GM21529 (cell line): ENCODE data around the gene NADSYN1.

Source experiments
- ATAC-seq: cut with Tn5 transposase; IDR thresholded peaks from one replicate; pipeline ENCODE4 v1.9.1; 2021; ENCODE audit not compliant: unreplicated experiment

The NADSYN1 gene

GRCh38 chr11:71489311-71490043 is 36.5 kb downstream of the NADSYN1 start:
- peak; percentile 55 for ATAC-seq

- ATAC-seq = no peak
Measured at GRCh38 chr11:71490044-71490730, 37.2 kb downstream of the NADSYN1 start.

DNA sequence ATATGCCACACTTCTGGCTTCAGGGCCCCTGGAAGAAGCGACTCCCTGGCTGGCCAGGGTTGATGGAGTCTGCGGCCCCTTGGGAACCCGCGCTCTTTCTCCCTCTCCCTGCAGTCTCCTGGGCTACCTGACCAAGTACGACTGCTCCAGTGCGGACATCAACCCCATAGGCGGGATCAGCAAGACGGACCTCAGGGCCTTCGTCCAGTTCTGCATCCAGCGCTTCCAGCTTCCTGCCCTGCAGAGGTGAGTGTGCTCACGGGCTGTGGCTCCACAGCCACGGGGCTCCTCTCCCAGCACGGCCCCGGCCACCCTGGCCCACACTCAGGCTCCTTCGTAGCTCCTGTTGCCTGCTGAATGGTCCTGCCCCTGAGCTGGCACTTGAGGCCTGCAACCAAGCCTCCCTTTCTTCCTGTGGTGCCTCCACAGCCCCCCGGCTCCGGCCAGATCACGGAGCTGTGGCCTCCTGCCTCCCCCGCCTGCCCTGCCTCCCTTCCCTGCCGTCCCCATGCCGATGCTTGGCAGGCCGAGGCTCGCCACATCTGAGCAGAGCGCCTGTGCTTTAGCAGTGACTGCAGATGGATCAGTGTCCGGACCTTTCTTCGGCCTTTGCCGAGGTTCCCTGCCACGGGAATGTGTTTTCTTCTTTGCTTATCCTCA is 37.9 kb downstream of the NADSYN1 start:
- no peak for ATAC-seq

DNA sequence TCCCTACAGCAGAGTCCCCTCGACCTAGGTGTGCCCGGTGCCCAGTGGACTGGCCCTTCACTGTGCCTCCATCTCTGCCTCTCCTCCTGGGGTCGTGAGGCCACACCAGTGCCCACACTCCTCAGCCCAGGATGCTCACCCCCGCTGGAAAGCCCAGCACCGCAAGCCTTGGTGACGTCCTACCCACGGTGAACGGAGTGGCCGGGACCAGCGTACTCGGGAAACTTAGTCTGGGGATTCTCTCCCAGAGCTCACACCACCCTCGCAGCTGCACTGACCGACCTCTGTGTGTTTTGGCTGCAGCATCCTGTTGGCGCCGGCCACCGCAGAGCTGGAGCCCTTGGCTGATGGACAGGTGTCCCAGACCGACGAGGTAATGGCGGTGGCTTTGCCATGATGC is 38.5 kb downstream of the NADSYN1 start:
- no peak for ATAC-seq

- no peak for ATAC-seq
Measured at GRCh38 chr11:71491940-71492339, 38.9 kb downstream of the NADSYN1 start.

DNA sequence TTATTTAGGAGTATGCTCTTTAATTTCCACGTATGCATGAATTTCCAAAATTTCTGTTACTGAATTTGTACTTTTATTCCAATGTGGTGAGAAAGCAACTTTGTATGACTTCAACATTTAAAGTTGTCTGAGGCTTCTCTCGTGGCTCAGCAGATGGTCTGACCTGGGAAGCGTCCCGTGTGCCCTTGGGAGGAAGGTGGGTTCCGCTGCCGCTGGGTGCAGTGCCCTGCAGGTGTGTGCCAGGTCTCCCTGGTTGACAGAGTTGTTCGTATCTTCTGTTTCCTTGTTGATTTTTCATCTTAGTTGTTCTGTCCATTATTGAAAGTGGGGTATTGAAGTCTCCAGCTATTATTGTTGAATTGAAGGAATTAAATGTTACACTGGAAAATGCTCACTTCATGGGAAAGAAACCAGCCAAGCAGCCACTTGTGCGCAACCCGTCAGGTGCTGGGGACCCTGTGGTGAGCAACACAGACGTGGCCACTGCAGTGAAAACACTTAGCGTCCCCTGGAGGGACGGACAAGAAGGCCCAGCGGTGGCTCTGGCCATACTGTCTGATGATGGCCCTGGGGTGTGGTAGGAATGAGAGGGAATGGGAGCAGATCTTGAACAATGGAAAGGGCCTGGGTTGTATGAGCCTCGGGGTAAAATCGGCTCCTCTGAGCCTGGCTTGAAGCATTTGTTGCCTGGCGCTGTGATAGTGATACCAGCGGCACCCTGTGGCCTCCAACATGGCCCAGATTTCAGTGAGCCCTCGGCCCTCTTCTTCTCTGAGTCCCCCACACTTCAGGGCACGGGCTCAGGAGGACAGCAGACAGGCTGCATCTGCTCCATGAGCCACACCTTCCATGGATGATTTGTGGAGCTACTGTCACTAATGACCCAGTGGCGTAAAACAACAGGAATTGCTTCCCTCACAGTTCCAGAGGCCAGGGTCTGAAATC is 42.6 kb downstream of the NADSYN1 start:
- no peak for ATAC-seq

DNA sequence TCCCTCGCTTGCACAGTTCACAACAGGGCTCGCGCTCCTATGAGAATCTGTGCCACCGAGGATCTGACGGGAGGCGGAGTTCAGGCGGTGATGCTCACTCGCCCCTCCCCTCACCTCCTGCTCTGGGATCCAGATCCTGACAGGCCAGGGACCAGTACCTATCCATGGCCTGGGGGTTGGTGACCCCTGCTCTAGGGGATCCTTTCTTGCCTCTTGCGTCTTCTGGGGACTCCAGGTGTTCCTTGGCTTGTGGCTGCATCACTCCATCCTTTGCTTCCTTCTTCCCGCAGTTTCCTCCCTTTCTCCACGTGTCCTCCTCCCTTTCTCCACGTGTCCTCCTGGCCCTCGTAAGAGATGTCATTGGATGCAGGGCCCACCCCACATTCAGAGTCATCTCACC is 43.4 kb downstream of the NADSYN1 start:
- ATAC-seq = no peak

DNA sequence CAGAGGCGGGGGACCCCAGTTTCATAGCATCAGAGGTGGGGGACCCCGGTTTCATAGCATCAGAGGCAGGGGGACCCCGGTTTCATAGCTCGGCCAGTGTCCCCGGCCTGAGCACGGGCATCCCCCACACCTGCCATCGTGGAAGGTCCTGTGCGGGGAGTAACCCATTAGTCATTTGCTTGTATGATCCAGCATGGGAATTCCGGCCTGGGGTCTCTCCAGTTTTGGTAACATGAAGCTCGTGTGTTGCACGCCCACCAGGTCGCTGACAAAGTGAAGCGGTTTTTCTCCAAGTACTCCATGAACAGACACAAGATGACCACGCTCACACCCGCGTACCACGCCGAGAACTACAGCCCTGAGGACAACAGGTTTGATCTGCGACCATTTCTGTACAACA is 45.1 kb downstream of the NADSYN1 start:
- ATAC-seq = no peak

DNA sequence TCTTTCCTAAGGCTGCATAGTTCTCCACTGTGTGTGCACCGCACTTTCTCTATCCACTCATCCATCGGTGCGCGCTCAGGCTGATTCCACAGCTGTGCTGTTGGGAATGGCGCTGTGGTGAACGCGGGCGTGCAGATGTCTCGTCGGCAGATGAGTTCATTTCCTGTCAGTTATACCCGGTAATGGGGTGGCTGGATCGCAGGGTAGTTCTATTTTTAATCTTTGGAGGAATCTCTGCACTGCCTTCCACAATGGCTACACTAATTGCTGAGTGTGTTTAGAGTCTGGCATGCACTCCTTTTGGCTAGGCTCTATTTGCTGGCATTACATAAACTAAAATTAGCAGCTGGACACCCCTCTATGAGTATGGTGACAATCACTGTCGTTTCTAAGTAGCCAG is 46.1 kb downstream of the NADSYN1 start:
- ATAC-seq = no peak

GRCh38 chr11:71499546-71499945 is 46.5 kb downstream of the NADSYN1 start:
- no peak for ATAC-seq

DNA sequence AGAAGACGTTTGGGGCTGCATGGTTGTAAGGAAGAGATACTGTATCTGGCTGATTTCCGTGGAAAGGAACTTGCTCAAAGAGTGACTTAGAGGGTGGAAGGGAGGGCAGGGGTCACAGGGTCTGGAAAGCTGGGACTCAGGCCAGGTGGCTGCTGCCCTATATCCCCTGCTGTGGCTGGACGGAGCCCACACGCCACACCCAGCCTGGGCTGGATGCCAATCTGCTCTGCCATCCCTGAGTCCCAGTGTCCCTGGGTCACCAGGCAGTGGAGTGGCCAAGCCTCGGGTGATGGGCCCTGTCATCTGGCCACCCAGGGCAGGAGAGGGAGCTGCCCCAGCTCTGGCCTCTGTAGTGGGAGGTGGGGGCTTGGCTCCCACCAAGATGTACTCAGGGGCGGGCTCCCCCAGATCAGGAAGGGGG is 47.6 kb downstream of the NADSYN1 start:
- ATAC-seq = no peak

- no peak for ATAC-seq
Measured at GRCh38 chr11:71501071-71501985, 48.3 kb downstream of the NADSYN1 start.

DNA sequence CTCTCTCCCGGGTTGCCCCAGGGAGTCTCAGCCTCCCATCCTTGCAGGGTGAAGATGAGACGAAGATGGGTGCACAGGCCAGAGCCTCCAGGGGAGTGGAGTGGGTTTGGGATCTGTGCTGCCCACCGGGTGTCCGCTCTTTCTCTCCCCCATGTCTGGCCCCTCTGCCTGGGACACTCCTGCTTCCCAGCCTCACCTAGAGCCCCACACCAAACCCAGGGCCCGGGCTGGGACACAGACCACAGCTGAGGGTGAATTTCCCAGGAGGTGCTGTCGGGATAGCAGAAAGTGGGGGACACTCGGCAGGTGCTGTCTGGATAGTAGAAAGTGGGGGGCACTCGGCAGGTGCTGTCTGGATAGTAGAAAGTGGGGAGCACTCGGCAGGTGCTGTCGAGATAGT is 49.0 kb downstream of the NADSYN1 start:
- ATAC-seq = no peak

GRCh38 chr11:71502871-71503435 is 50.0 kb downstream of the NADSYN1 start:
- no peak for ATAC-seq

GRCh38 chr11:71504531-71504930 is 51.5 kb downstream of the NADSYN1 start:
- no peak for ATAC-seq

DNA sequence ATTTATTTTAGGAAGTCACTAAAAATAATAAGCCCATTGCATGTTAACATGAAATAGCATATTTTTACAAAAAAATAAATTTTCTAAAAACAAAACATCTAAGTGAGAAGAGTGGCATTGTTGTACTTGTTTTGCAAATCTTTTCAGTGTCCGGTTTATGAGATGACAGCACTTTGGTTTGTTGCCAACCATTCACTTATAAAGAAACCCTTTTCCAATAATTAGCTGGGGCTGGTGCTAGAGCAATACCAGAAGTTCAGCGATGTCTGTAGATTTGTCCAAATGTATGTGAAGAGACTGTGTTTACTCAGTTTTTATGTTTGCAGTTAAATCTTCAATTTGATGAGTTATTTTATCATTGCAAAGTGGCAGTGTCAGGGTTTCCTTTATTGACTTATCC is 52.0 kb downstream of the NADSYN1 start:
- no peak for ATAC-seq

GRCh38 chr11:71505781-71506180 is 52.8 kb downstream of the NADSYN1 start:
- no peak for ATAC-seq

DNA sequence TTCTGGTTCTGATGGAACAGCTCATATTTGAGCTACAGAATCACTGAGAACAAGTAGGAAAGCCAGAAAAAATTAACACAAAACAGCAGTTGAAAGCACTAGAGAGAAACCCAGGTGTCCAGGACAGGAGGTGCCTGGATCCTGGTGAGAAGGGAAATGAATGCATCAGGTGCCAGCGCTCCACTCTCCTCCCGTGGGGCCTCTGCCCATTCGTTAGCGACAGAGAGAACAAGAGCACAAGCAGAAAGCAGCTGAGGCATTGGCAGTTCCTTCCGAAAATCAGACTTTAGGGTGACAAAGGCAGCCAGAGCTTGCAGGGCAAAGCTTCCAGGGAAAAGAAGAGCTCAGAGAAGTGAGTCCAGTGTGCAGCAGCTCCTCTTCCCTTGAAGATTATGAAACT is 54.1 kb downstream of the NADSYN1 start:
- ATAC-seq = no peak
